ENCODE data around the gene BDH1.
"Not testable (repeated sequence)": the region's sequence is repeated elsewhere in the genome, so short reads cannot be mapped to it uniquely, and the experiment has no call there.

Gene BDH1

GRCh38 chr3:197555281-197556261 lies at the start of gene BDH1:
Gene BDH1, minus strand, starts transcription at chr3:197555968. Its CDS starts 9,525 bp downstream, at chr3:197546443.
- peak; percentile 33 for DNase-seq

- no peak for DNase-seq
Measured at GRCh38 chr3:197603317-197603933, 47.7 kb upstream of the BDH1 start.

GRCh38 chr3:197602351-197602750 lies 46.6 kb upstream of the BDH1 start:
- not testable (repeated sequence) for DNase-seq

- not testable (repeated sequence) for DNase-seq
Measured at GRCh38 chr3:197601566-197601840, 45.7 kb upstream of the BDH1 start.

- no peak for DNase-seq
Measured at GRCh38 chr3:197600796-197601565, 45.2 kb upstream of the BDH1 start.

- no peak for DNase-seq
Measured at GRCh38 chr3:197599089-197599765, 43.5 kb upstream of the BDH1 start.

- no peak for DNase-seq
Measured at GRCh38 chr3:197598404-197598980, 42.7 kb upstream of the BDH1 start.

GRCh38 chr3:197597335-197597734 lies 41.6 kb upstream of the BDH1 start:
- no peak for DNase-seq

- no peak for DNase-seq
Measured at GRCh38 chr3:197595470-197596185, 39.9 kb upstream of the BDH1 start.

GRCh38 chr3:197593046-197593380 lies 37.2 kb upstream of the BDH1 start:
- DNase-seq, result no peak

GRCh38 chr3:197592361-197593045 lies 36.7 kb upstream of the BDH1 start:
- no peak for DNase-seq

GRCh38 chr3:197591816-197592215 lies 36.0 kb upstream of the BDH1 start:
- DNase-seq, result no peak

GRCh38 chr3:197590313-197590962 lies 34.7 kb upstream of the BDH1 start:
- no peak for DNase-seq

GRCh38 chr3:197589545-197589944 lies 33.8 kb upstream of the BDH1 start:
- no peak for DNase-seq

- DNase-seq, result not testable (repeated sequence)
Measured at GRCh38 chr3:197586768-197587167, 31.0 kb upstream of the BDH1 start.

GRCh38 chr3:197586181-197586580 lies 30.4 kb upstream of the BDH1 start:
- no peak for DNase-seq

GRCh38 chr3:197584733-197585132 lies 29.0 kb upstream of the BDH1 start:
- DNase-seq, result no peak

GRCh38 chr3:197583371-197583770 lies 27.6 kb upstream of the BDH1 start:
- no peak for DNase-seq

GRCh38 chr3:197580253-197580691 lies 24.5 kb upstream of the BDH1 start:
- no peak for DNase-seq

- no peak for DNase-seq
Measured at GRCh38 chr3:197578376-197578775, 22.6 kb upstream of the BDH1 start.

All from NCI-H2081 treated with DMSO at 0.1 percent for 48 hours (cell line).